Activated naive CD8-positive, alpha-beta T cell treated with anti-CD3 and anti-CD28 coated beads, Interleukin-2, amount 10 ng/mL, durations not matched to agents 7 days and 5 days (primary cell): Measurements from ENCODE around the gene PXN. TPM values are rescaled to one million over a fixed set of nuclear protein-coding genes. Genes with fewer than 3 reads are reported as not detected.
A peak's percentile ranks its signal among the peaks of the same experiment; 100 is the strongest.

Experiments used
- ATAC-seq: fragments of 150-1000 bp; cut with Tn5 transposase; one replicate; pipeline ENCODE4 v1.10.0; 2021; ENCODE audit warnings: low read depth, moderate library complexity
- POLR2A ChIA-PET: fragments of 350-600 bp; sonication (Branson Sonifier 250); formaldehyde crosslinking; loops from one replicate; lab custom pipeline; 2021; ENCODE audit warnings: antibody characterized with exemption; lab: Charles Lee
- DNase-seq: peaks from one replicate; pipeline ENCODE4 v3.0.0; 2021
- H3K27ac Mint-ChIP-seq: one replicate; pipeline ENCODE4 v1.8.0; 2022; ENCODE audit warnings: mild to moderate bottlenecking, mixed read lengths
- H3K27me3 Mint-ChIP-seq: one replicate; pipeline ENCODE4 v1.8.0; 2022; ENCODE audit warnings: mild to moderate bottlenecking, moderate library complexity, mixed read lengths
- H3K36me3 Mint-ChIP-seq: one replicate; pipeline ENCODE4 v1.8.0; 2021; ENCODE audit warnings: mild to moderate bottlenecking, mixed read lengths
- H3K4me1 Mint-ChIP-seq: one replicate; pipeline ENCODE4 v1.8.0; 2021; ENCODE audit warnings: mixed read lengths
- H3K4me3 Mint-ChIP-seq: one replicate; pipeline ENCODE4 v1.8.0; 2022; ENCODE audit warnings: mild to moderate bottlenecking, moderate library complexity, mixed read lengths
- H3K9me3 Mint-ChIP-seq: one replicate; pipeline ENCODE4 v1.8.0; 2021; ENCODE audit warnings: mixed read lengths
- total RNA-seq, 2 experiments: library from RNA; stranded (reverse); gene quantifications; one replicate each; pipeline ENCODE4 v1.2.3, GENCODE V29; 2021

The PXN gene
- total RNA-seq, 2 experiments from 2014 or later: 89.0 to 94.7 TPM

- DNase-seq: no peak
- Mint-ChIP-seq H3K9me3 (no peaks in the 10 kb centered on the region), H3K27me3 (peaks cover 2% of the 10 kb centered on the region), H3K36me3 (no peaks in the 10 kb centered on the region), H3K27ac (no peak overlapping the region), H3K4me1 (no peaks in the 10 kb centered on the region), H3K4me3 (no peak overlapping the region)
- POLR2A ChIA-PET: interaction anchor here (2.3 kb wide), 1 partner anchor 13 kb away, joined by 10 read pairs; the partner anchor contains the start of gene RNU4-2
- ATAC-seq: no peak
These were observed 12.9 kb upstream of the PXN start for GRCh38 chr12:120278137-120279069.

GRCh38 chr12:120276734-120277133, 11.2 kb upstream of the PXN start:
- H3K27ac Mint-ChIP-seq: no peak overlapping the region
- no peaks in the 10 kb centered on the region for H3K9me3 Mint-ChIP-seq
- DNase-seq: no peak
- H3K4me3 Mint-ChIP-seq: no peak overlapping the region
- POLR2A ChIA-PET: no interaction called here
- H3K27me3 Mint-ChIP-seq: peaks cover 2% of the 10 kb centered on the region
- no peak for ATAC-seq
- no peaks in the 10 kb centered on the region for H3K36me3 Mint-ChIP-seq
- no peaks in the 10 kb centered on the region for H3K4me1 Mint-ChIP-seq

DNA sequence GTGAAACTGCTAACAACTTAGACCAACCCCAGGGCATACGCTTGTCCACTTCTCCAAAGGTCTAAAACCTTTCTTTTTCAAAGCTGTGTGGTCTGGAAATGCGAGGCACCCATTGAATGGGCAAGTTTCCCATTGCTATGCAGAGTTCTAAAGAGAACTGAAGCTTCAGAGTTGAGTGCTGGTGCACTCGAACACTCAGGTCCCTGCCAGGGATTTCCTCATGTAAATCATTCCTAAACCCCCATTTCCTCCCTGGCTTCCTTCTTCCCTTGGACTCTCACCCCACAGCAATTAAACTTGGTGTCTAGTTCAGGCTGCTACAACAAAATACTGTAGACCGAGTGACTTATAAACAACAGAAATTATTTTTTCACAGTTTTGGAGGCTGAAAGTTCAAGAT, 2.2 kb upstream of the PXN start:
- no peak overlapping the region for H3K4me3 Mint-ChIP-seq
- H3K4me1 Mint-ChIP-seq: peaks cover 21% of the 10 kb centered on the region
- DNase-seq: no peak
- peaks cover 9% of the 10 kb centered on the region for H3K36me3 Mint-ChIP-seq
- H3K27ac Mint-ChIP-seq: no peak overlapping the region
- H3K9me3 Mint-ChIP-seq: no peaks in the 10 kb centered on the region
- H3K27me3 Mint-ChIP-seq: no peaks in the 10 kb centered on the region
- POLR2A ChIA-PET: interaction anchor here (0.7 to 9.9 kb wide), 4 partner anchors 24 to 150 kb away, joined by 3 to 202 read pairs (median 106); partner anchors contain the start of genes RNU4-1, RNU4-2 and RPLP0
- no peak for ATAC-seq

DNA sequence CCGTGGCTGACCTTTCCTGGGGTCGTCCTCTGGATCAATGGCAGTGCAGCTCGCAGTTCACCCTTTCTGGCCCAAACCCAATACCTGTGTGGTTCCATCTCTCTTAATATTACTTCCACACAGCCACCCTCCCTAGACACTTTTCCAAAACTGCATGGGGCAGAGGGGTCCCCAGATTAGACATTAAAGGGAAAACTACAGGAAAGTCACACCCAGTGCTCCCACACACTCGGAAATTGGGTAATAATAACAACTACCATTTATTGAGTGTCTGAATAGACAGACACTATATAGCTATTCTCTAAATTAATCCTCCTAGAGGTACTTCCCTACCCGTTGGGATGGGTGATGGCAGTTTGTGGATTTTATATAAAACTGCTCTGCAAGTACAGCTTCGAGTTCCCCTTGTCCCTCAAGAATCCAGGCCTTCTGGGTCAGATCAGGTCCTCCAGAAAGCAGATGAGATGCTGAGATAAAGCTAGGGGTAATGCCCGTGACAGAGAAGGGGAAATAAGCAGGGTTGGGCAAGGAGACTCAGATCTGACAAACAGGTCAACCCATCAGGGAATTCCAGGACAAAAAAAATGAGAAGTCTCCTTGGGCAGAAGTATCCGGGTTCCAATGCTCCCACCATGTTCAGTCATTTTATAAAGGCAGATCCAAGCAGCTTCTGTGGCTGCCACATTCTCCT, 795 bp upstream of the PXN start:
- POLR2A ChIA-PET: interaction anchor here (1.0 to 9.9 kb wide), 8 partner anchors 13 to 73 kb away, joined by 4 to 202 read pairs (median 52); partner anchors contain the start of genes RNU4-1, RNU4-2 and RPLP0
- peaks cover 11% of the 10 kb centered on the region for H3K36me3 Mint-ChIP-seq
- no peak for ATAC-seq
- peak overlapping the region; percentile 84 for H3K4me3 Mint-ChIP-seq
- H3K27ac Mint-ChIP-seq: peak overlapping the region; percentile 71
- H3K9me3 Mint-ChIP-seq: no peaks in the 10 kb centered on the region
- H3K4me1 Mint-ChIP-seq: peaks cover 34% of the 10 kb centered on the region
- no peak for DNase-seq
- H3K27me3 Mint-ChIP-seq: no peaks in the 10 kb centered on the region

- DNase-seq: no peak
- H3K9me3 Mint-ChIP-seq: no peaks in the 10 kb centered on the region
- H3K27me3 Mint-ChIP-seq: no peaks in the 10 kb centered on the region
- peak overlapping the region; percentile 79 for H3K27ac Mint-ChIP-seq
- POLR2A ChIA-PET: interaction anchor here (1.0 to 9.9 kb wide), 11 partner anchors 11 to 71 kb away, joined by 3 to 202 read pairs (median 13); partner anchors contain the start of genes RNU4-1, RNU4-2 and RPLP0
- peaks cover 19% of the 10 kb centered on the region for H3K36me3 Mint-ChIP-seq
- H3K4me3 Mint-ChIP-seq: peak overlapping the region; percentile 91
- H3K4me1 Mint-ChIP-seq: peaks cover 41% of the 10 kb centered on the region
- ATAC-seq: no peak
These were observed 542 bp downstream of the PXN start for GRCh38 chr12:120264904-120265472.

GRCh38 chr12:120264086-120264903, 1.2 kb downstream of the PXN start:
- H3K36me3 Mint-ChIP-seq: peaks cover 21% of the 10 kb centered on the region
- peaks cover 48% of the 10 kb centered on the region for H3K4me1 Mint-ChIP-seq
- no peak for DNase-seq
- no peaks in the 10 kb centered on the region for H3K9me3 Mint-ChIP-seq
- H3K27ac Mint-ChIP-seq: peak overlapping the region; percentile 79
- no peaks in the 10 kb centered on the region for H3K27me3 Mint-ChIP-seq
- POLR2A ChIA-PET: interaction anchor here (0.7 to 9.9 kb wide), 11 partner anchors 11 to 66 kb away, joined by 3 to 202 read pairs (median 13); partner anchors contain the start of genes RNU4-1, RNU4-2 and RPLP0
- H3K4me3 Mint-ChIP-seq: peak overlapping the region; percentile 91
- no peak for ATAC-seq

DNA sequence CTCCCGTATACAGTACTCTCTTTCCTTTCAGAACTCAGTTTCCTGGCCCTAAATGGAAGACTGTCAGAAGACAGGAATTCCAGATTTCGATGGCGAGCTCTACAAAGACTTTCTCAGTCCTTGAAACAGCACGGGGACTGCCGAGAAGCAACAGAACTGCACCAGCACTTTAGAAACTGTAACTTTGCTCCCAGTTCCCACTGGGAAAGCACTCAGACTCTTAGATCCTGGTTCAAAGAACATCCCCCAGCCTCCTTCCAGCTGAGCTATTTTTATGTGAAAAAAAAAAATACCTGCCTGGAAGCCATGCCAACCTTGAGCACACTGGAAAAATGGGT, 1.8 kb downstream of the PXN start:
- Mint-ChIP-seq H3K4me3 (peak overlapping the region; percentile 91), H3K27ac (no peak overlapping the region), H3K27me3 (no peaks in the 10 kb centered on the region), H3K36me3 (peaks cover 22% of the 10 kb centered on the region), H3K4me1 (peaks cover 49% of the 10 kb centered on the region), H3K9me3 (no peaks in the 10 kb centered on the region)
- POLR2A ChIA-PET: interaction anchor here (0.6 to 9.9 kb wide), 9 partner anchors 10 to 233 kb away, joined by 3 to 202 read pairs (median 47); partner anchors contain the start of genes RNU4-1, RNU4-2 and RPLP0
- ATAC-seq (no peak), DNase-seq (no peak)

DNA sequence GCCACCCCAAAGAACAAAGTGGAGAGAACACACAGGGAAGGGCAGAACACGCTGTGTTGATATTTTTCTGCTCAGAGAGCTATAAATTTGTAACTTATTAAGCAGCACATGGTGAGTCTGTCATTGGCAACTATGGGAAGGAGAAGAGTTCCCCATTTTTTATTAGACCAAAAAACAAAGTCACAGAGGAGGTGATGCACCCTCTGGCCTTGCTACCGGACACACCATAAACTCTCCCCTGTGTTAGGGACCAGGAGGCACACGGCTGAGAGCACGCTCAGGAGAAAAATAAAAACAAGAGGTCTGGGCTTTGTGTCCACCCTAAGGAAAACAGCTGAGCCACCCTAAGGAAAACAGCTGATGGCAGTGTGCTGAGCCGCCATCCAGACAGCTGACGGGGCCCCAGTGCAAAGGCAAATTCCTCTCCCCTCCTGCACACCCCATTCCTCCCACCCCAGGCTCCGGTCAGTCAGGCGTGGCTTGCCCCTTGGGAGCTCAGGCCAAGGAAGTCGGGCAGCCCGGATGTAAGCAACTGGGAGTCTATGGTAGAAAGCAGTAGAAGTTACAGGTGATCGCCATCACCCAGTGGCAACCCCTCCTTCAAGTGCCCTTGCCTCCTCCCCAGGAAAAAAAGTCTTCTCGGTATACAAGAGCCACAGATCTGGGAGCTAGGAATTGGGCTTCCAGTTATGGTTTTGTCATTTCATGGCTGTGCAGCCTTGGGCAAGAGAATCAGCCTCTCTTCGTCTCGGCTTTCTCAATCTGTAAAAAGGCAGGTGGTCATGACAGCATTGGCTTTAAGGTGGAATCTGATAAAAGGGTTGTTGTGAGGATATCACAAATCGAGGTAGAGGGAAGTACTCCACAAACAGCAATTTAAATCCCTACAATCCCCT, 2.4 kb downstream of the PXN start:
- POLR2A ChIA-PET: interaction anchor here (0.6 to 9.9 kb wide), 10 partner anchors 9 to 234 kb away, joined by 3 to 202 read pairs (median 30); partner anchors contain the start of genes RNU4-1, RNU4-2 and RPLP0
- Mint-ChIP-seq H3K27ac (peak overlapping the region; percentile 62), H3K4me1 (peaks cover 52% of the 10 kb centered on the region), H3K27me3 (no peaks in the 10 kb centered on the region), H3K9me3 (no peaks in the 10 kb centered on the region), H3K4me3 (peak overlapping the region; percentile 91), H3K36me3 (peaks cover 22% of the 10 kb centered on the region)
- DNase-seq (no peak), ATAC-seq (no peak)

GRCh38 chr12:120261951-120262851, 3.3 kb downstream of the PXN start:
- POLR2A ChIA-PET: interaction anchor here (0.9 to 9.9 kb wide), 10 partner anchors 9 to 145 kb away, joined by 3 to 202 read pairs (median 30); partner anchors contain the start of genes RNU4-1, RNU4-2 and RPLP0
- Mint-ChIP-seq H3K36me3 (peaks cover 22% of the 10 kb centered on the region), H3K9me3 (no peaks in the 10 kb centered on the region), H3K4me1 (peaks cover 53% of the 10 kb centered on the region), H3K27me3 (no peaks in the 10 kb centered on the region), H3K4me3 (peak overlapping the region; percentile 91), H3K27ac (peak overlapping the region; percentile 62)
- peak; percentile 39 for DNase-seq
- ATAC-seq: peak; percentile 55

DNA sequence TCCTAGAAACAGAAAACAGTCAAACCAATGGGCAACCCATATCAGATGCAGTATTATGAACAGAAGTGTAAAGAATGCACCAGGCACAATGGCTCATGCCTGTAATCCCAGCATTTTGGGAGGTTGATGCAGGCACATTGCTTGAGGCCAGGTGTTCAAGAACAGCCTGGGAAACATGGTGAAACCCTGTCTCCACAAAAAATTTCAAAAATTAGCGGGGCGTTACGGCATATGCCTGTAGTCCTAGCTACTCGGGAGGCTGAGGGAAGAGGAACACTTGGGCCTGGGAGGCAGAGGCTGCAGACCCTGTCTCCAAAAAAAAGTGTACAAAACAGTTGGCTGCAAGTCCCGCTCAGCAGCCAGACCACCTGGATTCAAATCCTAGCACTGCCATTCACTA, 4.9 kb downstream of the PXN start:
- DNase-seq (no peak), ATAC-seq (no peak)
- POLR2A ChIA-PET: interaction anchor here (1.1 to 9.9 kb wide), 4 partner anchors 21 to 59 kb away, joined by 3 to 202 read pairs (median 106); partner anchors contain the start of genes RNU4-1, RNU4-2 and RPLP0
- H3K4me1 Mint-ChIP-seq: peaks cover 59% of the 10 kb centered on the region
- H3K4me3 Mint-ChIP-seq: no peak overlapping the region
- no peak overlapping the region for H3K27ac Mint-ChIP-seq
- H3K36me3 Mint-ChIP-seq: peaks cover 26% of the 10 kb centered on the region
- H3K27me3 Mint-ChIP-seq: no peaks in the 10 kb centered on the region
- no peaks in the 10 kb centered on the region for H3K9me3 Mint-ChIP-seq
